Hematopoietic multipotent progenitor cell treated with erythropoietin and hydrocortisone succinate and interleukin-3 and kit ligand, for 8 days (in vitro differentiated cells): ENCODE data around the gene TANGO2.

ENCODE experiments used
- DNase-seq: peaks from one replicate; pipeline ENCODE4 v3.0.0-alpha.2; 2015

TANGO2 gene

GRCh38 chr22:19997561-19998231 is 23.2 kb upstream of the TANGO2 start:
- no peak for DNase-seq

- DNase-seq = no peak
Observed at GRCh38 chr22:19998232-19998951, 22.5 kb upstream of the TANGO2 start.

- no peak for DNase-seq
Observed at GRCh38 chr22:19998991-19999820, 21.7 kb upstream of the TANGO2 start.

- DNase-seq = peak; percentile 19
Observed at GRCh38 chr22:20000246-20001081, 20.4 kb upstream of the TANGO2 start.

- DNase-seq = no peak
Observed at GRCh38 chr22:20001082-20001638, 19.8 kb upstream of the TANGO2 start.

GRCh38 chr22:20002128-20002527 is 18.8 kb upstream of the TANGO2 start:
- no peak for DNase-seq

- no peak for DNase-seq
Observed at GRCh38 chr22:20002636-20003035, 18.3 kb upstream of the TANGO2 start.

- DNase-seq = no peak
Observed at GRCh38 chr22:20003304-20003703, 17.6 kb upstream of the TANGO2 start.

- DNase-seq = no peak
Observed at GRCh38 chr22:20004464-20004863, 16.4 kb upstream of the TANGO2 start.

GRCh38 chr22:20008221-20008995 is 12.5 kb upstream of the TANGO2 start:
- no peak for DNase-seq

GRCh38 chr22:20009018-20009491 is 11.9 kb upstream of the TANGO2 start:
- DNase-seq = no peak

- DNase-seq = no peak
Observed at GRCh38 chr22:20009582-20010306, 11.2 kb upstream of the TANGO2 start.

- DNase-seq = no peak
Observed at GRCh38 chr22:20010307-20011122, 10.4 kb upstream of the TANGO2 start.

GRCh38 chr22:20011123-20011992 is 9.6 kb upstream of the TANGO2 start:
- DNase-seq = peak; percentile 80

- DNase-seq = no peak
Observed at GRCh38 chr22:20011993-20012740, 8.7 kb upstream of the TANGO2 start.

- DNase-seq = no peak
Observed at GRCh38 chr22:20012741-20013331, 8.1 kb upstream of the TANGO2 start.

GRCh38 chr22:20013382-20013871 is 7.5 kb upstream of the TANGO2 start:
- peak; percentile 57 for DNase-seq
